ENCODE results near the gene SPHKAP. TPM values are rescaled to one million over a fixed set of nuclear protein-coding genes. Genes with fewer than 3 reads are reported as not detected.

Gene SPHKAP
- total RNA-seq, 4 donors from 2014 or later: 0.16 to 0.60 (median 0.27) TPM; not detected in 1

- Histone ChIP-seq H3K9me3 (no peaks in the 10 kb centered on the region), H3K27me3 (no peaks in the 10 kb centered on the region), H3K27ac (no peak overlapping the region), H3K36me3 (no peaks in the 10 kb centered on the region), H3K4me3 (no peak overlapping the region), H3K4me1 (no peaks in the 10 kb centered on the region)
- intact Hi-C loops (cut with DNase I; ENCODE audit: low total_unique reads): no loop called here
- no peak for TF ChIP-seq EP300 (IDR thresholded peaks at IDR 0.05; ENCODE audit: low read depth)
- no peak for TF ChIP-seq POLR2A (IDR thresholded peaks at IDR 0.05)
- no peak for TF ChIP-seq POLR2AphosphoS5 (IDR thresholded peaks at IDR 0.05)
- TF ChIP-seq CTCF (IDR thresholded peaks at IDR 0.05): no peak
- in situ Hi-C loops (cut with MboI; ENCODE audit: low pct_ligation_motif_present in 1 of 4, low pct_unique_long_range_greater_than_20kb in 1 of 4, low sequenced_read_pairs in 3 of 4): no loop called here
- DNase-seq: no peak
Observed at GRCh38 chr2:228157841-228158240, 23.6 kb downstream of the SPHKAP start.

GRCh38 chr2:228144961-228145360 lies 36.5 kb downstream of the SPHKAP start:
- no peak for TF ChIP-seq POLR2AphosphoS5 (IDR thresholded peaks at IDR 0.05)
- TF ChIP-seq CTCF (IDR thresholded peaks at IDR 0.05): no peak
- no peak for TF ChIP-seq EP300 (IDR thresholded peaks at IDR 0.05; ENCODE audit: low read depth)
- no peak for TF ChIP-seq POLR2A (IDR thresholded peaks at IDR 0.05)
- DNase-seq: no peak
- in situ Hi-C loops (cut with MboI; ENCODE audit: low pct_ligation_motif_present in 1 of 4, low pct_unique_long_range_greater_than_20kb in 1 of 4, low sequenced_read_pairs in 3 of 4) (no loop called here), intact Hi-C loops (cut with DNase I; ENCODE audit: low total_unique reads) (no loop called here)
- Histone ChIP-seq H3K9me3 (no peaks in the 10 kb centered on the region), H3K4me3 (no peak overlapping the region), H3K27ac (no peak overlapping the region), H3K4me1 (no peaks in the 10 kb centered on the region), H3K27me3 (no peaks in the 10 kb centered on the region), H3K36me3 (no peaks in the 10 kb centered on the region)
- WGBS, 2 donors (ENCODE audit: low coverage in 1 of 2): 50 to 52% methylated on average over 4 of the region's 4 CpGs

GRCh38 chr2:228140934-228141528 lies 40.5 kb downstream of the SPHKAP start:
- Histone ChIP-seq H3K27ac (no peak overlapping the region), H3K4me3 (no peak overlapping the region), H3K36me3 (no peaks in the 10 kb centered on the region), H3K4me1 (no peaks in the 10 kb centered on the region), H3K9me3 (no peaks in the 10 kb centered on the region), H3K27me3 (no peaks in the 10 kb centered on the region)
- no peak for DNase-seq
- TF ChIP-seq CTCF (IDR thresholded peaks at IDR 0.05) (no peak), POLR2A (IDR thresholded peaks at IDR 0.05) (no peak), POLR2AphosphoS5 (IDR thresholded peaks at IDR 0.05) (no peak), EP300 (IDR thresholded peaks at IDR 0.05; ENCODE audit: low read depth) (no peak)
- intact Hi-C loops (cut with DNase I; ENCODE audit: low total_unique reads): no loop called here
- 60 to 89% methylated on average over 2 to 3 of the region's 3 CpGs for WGBS, 2 donors (ENCODE audit: low coverage in 1 of 2)
- in situ Hi-C loops (cut with MboI; ENCODE audit: low pct_ligation_motif_present in 1 of 4, low pct_unique_long_range_greater_than_20kb in 1 of 4, low sequenced_read_pairs in 3 of 4): no loop called here

- in situ Hi-C loops (cut with MboI; ENCODE audit: low pct_ligation_motif_present in 1 of 4, low pct_unique_long_range_greater_than_20kb in 1 of 4, low sequenced_read_pairs in 3 of 4) (no loop called here), intact Hi-C loops (cut with DNase I; ENCODE audit: low total_unique reads) (no loop called here)
- no peak overlapping the region for H3K27ac ChIP-seq
- no peaks in the 10 kb centered on the region for H3K9me3 ChIP-seq
- TF ChIP-seq EP300 (IDR thresholded peaks at IDR 0.05; ENCODE audit: low read depth) (no peak), POLR2A (IDR thresholded peaks at IDR 0.05) (no peak), POLR2AphosphoS5 (IDR thresholded peaks at IDR 0.05) (no peak), CTCF (IDR thresholded peaks at IDR 0.05) (no peak)
- no peaks in the 10 kb centered on the region for H3K36me3 ChIP-seq
- H3K27me3 ChIP-seq: no peaks in the 10 kb centered on the region
- no peak overlapping the region for H3K4me3 ChIP-seq
- DNase-seq: no peak
- H3K4me1 ChIP-seq: no peaks in the 10 kb centered on the region
- WGBS, 2 donors (ENCODE audit: low coverage in 1 of 2): 73 to 77% methylated on average over 3 of the region's 3 CpGs
Observed at GRCh38 chr2:228136027-228136426, 45.5 kb downstream of the SPHKAP start.

Data from transverse colon (tissue), 4 donors.